GM10248 (cell line): Measurements from ENCODE around the gene HNRNPK.

ENCODE experiments used
- CTCF ChIA-PET: fragments of 300-600 bp; sonication (Branson Sonifier 250); formaldehyde crosslinking; extraction: SDS; loops from one replicate; lab custom pipeline; 2021; ENCODE audit warnings: antibody characterized with exemption; lab: Yijun Ruan, JAX
- POLR2A ChIA-PET: fragments of 350-650 bp; sonication (Branson Sonifier 250); formaldehyde crosslinking; extraction: SDS; loops from one replicate; lab custom pipeline; 2020; ENCODE audit warnings: antibody characterized with exemption; lab: Yijun Ruan, JAX
- DNase-seq: peaks from one replicate; pipeline ENCODE4 v3.0.0; 2012; ENCODE audit errors: extremely low spot score
- CTCF ChIP-seq: IDR thresholded peaks from 2 replicates; pipeline ENCODE4 v1.5.1; 2012; ENCODE audit warnings: mild to moderate bottlenecking, low read depth; ENCODE audit errors: extremely low read depth, missing control alignments, control extremely low read depth

The HNRNPK gene

GRCh38 chr9:83980395-83981125 is 545 bp upstream of the HNRNPK start, which contains the start of gene RMI1:
TSS of gene RMI1 (plus strand) at chr9:83980805. CDS start at chr9:84000987, 20,182 bp downstream.
- ChIA-PET POLR2A (interaction anchor here (1.0 to 1.8 kb wide), 3 partner anchors 9 to 59 kb away, joined by 4 to 8 read pairs (median 4); partner anchors contain the start of gene KIF27), CTCF (interaction anchor here (1.1 to 1.7 kb wide), 3 partner anchors 10 to 192 kb away, joined by 3 to 8 read pairs (median 3); no protein-coding TSS in a partner anchor)
- TF ChIP-seq CTCF = peak; percentile 28
- DNase-seq = peak; percentile 94

- ChIA-PET POLR2A (interaction anchor here (1.4 to 1.8 kb wide), 2 partner anchors 7 to 57 kb away, joined by 4 to 8 read pairs; partner anchors contain the start of gene KIF27), CTCF (interaction anchor here (1.1 to 1.7 kb wide), 3 partner anchors 8 to 282 kb away, joined by 3 to 8 read pairs (median 3); no protein-coding TSS in a partner anchor)
- DNase-seq = peak; percentile 76
- TF ChIP-seq CTCF = no peak
These were observed 813 bp downstream of the HNRNPK start for GRCh38 chr9:83978992-83979811.

GRCh38 chr9:83977196-83977595 is 2.8 kb downstream of the HNRNPK start:
- no peak for TF ChIP-seq CTCF
- no peak for DNase-seq
- CTCF ChIA-PET = interaction anchor here (1.0 to 1.5 kb wide), 4 partner anchors 14 to 284 kb away, joined by 3 to 4 read pairs (median 4); no protein-coding TSS in a partner anchor
- POLR2A ChIA-PET = no interaction called here

- no peak for TF ChIP-seq CTCF
- no peak for DNase-seq
- CTCF ChIA-PET = interaction anchor here (1.0 to 1.1 kb wide), 3 partner anchors 13 to 16 kb away, joined by 3 to 4 read pairs (median 4); no protein-coding TSS in a partner anchor
- POLR2A ChIA-PET = no interaction called here
These were observed 3.6 kb downstream of the HNRNPK start for GRCh38 chr9:83976372-83976771.

GRCh38 chr9:83975300-83975699 is 4.7 kb downstream of the HNRNPK start:
- CTCF ChIA-PET = no interaction called here
- DNase-seq = no peak
- POLR2A ChIA-PET = interaction anchor here (0.7 kb wide), 1 partner anchor 16 kb away, joined by 4 read pairs; no protein-coding TSS in a partner anchor
- TF ChIP-seq CTCF = no peak

- no peak for DNase-seq
- ChIA-PET CTCF (interaction anchor here (1.4 to 2.8 kb wide), 2 partner anchors 8 to 9 kb away, joined by 4 to 8 read pairs; partner anchors contain the start of genes HNRNPK and RMI1), POLR2A (interaction anchor here (1.0 to 1.9 kb wide), 2 partner anchors 8 to 12 kb away, joined by 3 to 8 read pairs; partner anchors contain the start of genes HNRNPK and RMI1)
- TF ChIP-seq CTCF = no peak
These were observed 7.7 kb downstream of the HNRNPK start for GRCh38 chr9:83972286-83972685.
